GM18526 (cell line): Measurements from ENCODE around the gene DEGS1.

ENCODE experiments used
- POLR2A ChIP-seq: IDR thresholded peaks from 3 replicates; pipeline ENCODE4 v1.6.1; 2011; ENCODE audit not compliant: insufficient read length; ENCODE audit errors: extremely low read depth

Gene DEGS1

DNA sequence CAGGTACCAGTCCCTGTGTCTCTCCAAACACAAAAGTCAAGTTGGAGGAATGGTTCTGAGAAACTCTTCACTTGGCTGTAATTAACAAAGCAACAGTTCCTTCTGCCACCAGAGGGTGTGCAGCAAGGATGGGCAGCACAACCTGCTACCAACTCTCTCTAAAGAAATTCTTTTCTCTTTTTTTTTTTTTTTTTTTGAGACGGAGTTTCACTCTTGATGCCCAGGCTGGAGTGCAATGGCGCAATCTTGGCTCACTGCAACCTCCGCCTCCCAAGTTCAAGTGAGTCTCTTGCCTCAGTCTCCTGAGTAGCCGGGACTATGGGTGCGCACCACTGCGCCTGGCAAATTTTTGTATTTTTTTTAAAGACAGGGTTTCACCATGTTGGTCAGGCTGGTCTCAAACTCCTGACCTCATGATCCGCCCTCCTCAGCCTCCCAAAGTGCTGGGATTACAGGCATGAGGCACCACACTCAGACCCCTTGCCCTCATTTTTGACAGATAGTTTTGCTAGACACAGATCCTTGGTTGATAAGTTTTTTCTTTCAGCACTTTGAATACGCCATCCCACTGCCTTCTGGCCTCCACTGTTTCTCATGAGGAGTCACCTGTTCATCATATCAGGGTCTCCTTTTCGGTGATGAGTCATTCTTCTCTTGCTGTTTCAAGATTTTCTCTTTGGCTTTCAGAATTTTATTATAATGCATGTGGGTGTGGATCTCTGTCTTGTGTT is 12.1 kb upstream of the DEGS1 start:
- TF ChIP-seq POLR2A, result no peak

GRCh38 chr1:224172229-224172628 is 10.8 kb upstream of the DEGS1 start:
- no peak for TF ChIP-seq POLR2A

- no peak for TF ChIP-seq POLR2A
These were observed 9.5 kb upstream of the DEGS1 start for GRCh38 chr1:224173523-224173922.

GRCh38 chr1:224175617-224176016 is 7.4 kb upstream of the DEGS1 start:
- no peak for TF ChIP-seq POLR2A

- TF ChIP-seq POLR2A, result no peak
These were observed 5.6 kb upstream of the DEGS1 start for GRCh38 chr1:224177356-224177999.

DNA sequence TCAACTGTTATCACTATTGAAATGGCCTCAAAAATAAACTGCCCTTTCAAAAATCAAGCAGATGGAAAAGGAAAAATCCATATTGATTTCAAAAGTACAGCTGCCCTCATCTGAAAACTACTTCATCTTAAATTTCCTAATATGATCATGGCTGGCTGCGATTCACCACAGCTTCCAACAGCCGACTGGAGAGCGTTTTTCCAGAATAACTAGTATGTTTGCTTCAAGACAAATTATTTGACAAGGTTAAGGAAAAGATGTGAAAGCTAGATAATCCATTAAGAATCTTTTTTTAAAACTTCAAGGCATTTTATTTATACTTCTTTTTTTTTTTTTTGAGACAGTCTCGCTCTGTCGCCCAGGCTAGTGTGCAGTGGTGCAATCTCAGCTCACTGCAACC is 4.1 kb upstream of the DEGS1 start:
- TF ChIP-seq POLR2A, result no peak

DNA sequence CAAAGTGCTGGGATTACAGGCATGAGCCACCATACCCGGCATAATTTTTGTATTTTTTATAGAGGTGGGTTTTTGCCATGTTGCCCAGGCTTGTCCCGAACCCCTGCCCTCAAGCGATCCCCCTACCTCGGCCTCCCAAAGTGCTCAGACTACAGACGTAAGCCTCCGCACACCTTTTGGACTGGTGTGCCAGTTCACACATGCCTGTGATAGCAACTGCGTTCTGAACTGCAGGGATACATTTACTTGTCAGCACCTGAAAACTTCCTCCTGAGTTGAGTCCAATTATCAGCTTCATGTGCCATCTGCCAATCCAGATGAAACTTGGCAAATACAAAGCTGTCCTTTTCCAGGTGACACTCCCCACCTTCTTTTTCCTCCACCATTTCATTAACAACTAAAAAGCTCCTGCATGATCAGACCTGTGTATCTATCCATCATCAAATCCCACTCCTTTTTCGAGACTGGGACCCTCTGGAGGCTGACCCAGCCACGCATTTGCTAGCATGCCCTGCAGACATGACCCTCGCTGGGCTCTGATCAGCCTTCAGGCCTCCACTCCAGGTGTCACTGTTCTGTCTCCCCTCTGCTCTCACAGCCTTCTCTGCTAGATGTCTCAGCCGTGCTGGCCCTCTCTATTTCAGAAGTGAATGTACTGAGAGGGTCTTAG is 2.1 kb upstream of the DEGS1 start:
- no peak for TF ChIP-seq POLR2A

GRCh38 chr1:224181453-224181810 is 1.6 kb upstream of the DEGS1 start:
- no peak for TF ChIP-seq POLR2A

GRCh38 chr1:224182057-224182865 is 779 bp upstream of the DEGS1 start:
- TF ChIP-seq POLR2A, result no peak

- TF ChIP-seq POLR2A, result no peak
These were observed 712 bp downstream of the DEGS1 start for GRCh38 chr1:224183591-224184312.

DNA sequence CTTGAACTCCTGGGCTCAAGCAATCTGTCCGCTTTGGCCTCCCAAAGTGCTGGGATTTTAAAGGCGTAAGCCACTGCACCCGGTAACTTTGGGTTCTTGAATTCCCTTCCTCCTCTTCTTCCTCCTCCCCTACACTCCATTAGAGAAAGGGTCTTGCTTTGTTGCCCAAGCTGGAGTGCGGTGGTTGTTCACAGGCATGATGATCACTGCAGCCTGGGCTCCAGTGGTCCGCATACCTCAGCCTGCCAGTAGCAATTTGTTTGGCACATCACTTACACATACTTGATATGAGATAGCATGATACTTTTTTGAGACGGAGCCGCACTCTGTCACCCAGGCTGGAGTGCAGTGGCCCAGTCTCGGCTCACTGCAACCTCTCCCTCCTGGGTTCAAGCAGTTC is 2.2 kb downstream of the DEGS1 start:
- TF ChIP-seq POLR2A, result no peak

- TF ChIP-seq POLR2A, result no peak
These were observed 5.2 kb downstream of the DEGS1 start for GRCh38 chr1:224188286-224188685.

GRCh38 chr1:224189561-224189960 is 6.5 kb downstream of the DEGS1 start:
- TF ChIP-seq POLR2A, result no peak

- TF ChIP-seq POLR2A, result no peak
These were observed 9.2 kb downstream of the DEGS1 start for GRCh38 chr1:224192082-224192788.
